ENCODE data around the gene RUFY3. TPM values are rescaled to one million over a fixed set of nuclear protein-coding genes. Genes with fewer than 3 reads are reported as not detected.

Gene RUFY3
- total and polyA plus RNA-seq, 9 of the 15 experiments (the other 6 are each of a cell fraction or from before 2014, with no cell fraction given) = 4.2 to 31.1 (median 21.5) TPM

DNA sequence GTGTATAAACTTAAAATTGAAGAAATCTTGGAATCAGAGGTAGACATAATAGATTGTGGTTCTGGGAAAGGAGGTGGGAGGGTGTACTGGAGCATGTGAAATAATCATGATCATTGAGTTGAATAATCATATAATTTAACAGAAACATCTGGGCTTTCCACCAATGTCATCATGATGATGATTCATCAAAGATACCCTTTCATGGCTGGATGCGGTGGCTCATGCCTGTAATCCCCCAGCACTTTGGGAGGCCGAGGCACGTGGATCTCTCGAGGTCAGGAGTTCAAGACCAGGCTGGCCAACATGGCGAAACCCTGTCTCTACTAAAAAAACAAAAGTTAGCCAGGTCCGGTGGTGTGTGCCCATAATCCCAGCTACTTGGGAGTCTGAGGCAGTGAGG lies 6.7 kb upstream of the RUFY3 start (continued):
- TF ChIP-seq, protein P1, sequence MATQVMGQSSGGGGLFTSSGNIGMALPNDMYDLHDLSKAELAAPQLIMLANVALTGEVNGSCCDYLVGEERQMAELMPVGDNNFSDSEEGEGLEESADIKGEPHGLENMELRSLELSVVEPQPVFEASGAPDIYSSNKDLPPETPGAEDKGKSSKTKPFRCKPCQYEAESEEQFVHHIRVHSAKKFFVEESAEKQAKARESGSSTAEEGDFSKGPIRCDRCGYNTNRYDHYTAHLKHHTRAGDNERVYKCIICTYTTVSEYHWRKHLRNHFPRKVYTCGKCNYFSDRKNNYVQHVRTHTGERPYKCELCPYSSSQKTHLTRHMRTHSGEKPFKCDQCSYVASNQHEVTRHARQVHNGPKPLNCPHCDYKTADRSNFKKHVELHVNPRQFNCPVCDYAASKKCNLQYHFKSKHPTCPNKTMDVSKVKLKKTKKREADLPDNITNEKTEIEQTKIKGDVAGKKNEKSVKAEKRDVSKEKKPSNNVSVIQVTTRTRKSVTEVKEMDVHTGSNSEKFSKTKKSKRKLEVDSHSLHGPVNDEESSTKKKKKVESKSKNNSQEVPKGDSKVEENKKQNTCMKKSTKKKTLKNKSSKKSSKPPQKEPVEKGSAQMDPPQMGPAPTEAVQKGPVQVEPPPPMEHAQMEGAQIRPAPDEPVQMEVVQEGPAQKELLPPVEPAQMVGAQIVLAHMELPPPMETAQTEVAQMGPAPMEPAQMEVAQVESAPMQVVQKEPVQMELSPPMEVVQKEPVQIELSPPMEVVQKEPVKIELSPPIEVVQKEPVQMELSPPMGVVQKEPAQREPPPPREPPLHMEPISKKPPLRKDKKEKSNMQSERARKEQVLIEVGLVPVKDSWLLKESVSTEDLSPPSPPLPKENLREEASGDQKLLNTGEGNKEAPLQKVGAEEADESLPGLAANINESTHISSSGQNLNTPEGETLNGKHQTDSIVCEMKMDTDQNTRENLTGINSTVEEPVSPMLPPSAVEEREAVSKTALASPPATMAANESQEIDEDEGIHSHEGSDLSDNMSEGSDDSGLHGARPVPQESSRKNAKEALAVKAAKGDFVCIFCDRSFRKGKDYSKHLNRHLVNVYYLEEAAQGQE (IDR thresholded peaks at IDR 0.05; ENCODE audit: borderline replicate concordance) = no peak
- TF ChIP-seq, protein P1 (CRISPR knock-in tag; IDR thresholded peaks at IDR 0.05; ENCODE audit: low read depth) = no peak
- TF ChIP-seq JUND (IDR thresholded peaks at IDR 0.05; ENCODE audit: borderline replicate concordance, low read depth, low read length) = peak; percentile 76
- TF ChIP-seq JUND (tag; IDR thresholded peaks at IDR 0.05; ENCODE audit: borderline replicate concordance, low read depth, low read length) = no peak
- no peak for TF ChIP-seq ZNF263 (CRISPR knock-in tag; IDR thresholded peaks at IDR 0.05; ENCODE audit: borderline replicate concordance)
- TF ChIP-seq, protein P2, sequence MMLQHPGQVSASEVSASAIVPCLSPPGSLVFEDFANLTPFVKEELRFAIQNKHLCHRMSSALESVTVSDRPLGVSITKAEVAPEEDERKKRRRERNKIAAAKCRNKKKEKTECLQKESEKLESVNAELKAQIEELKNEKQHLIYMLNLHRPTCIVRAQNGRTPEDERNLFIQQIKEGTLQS (IDR thresholded peaks at IDR 0.05) = peak; percentile 89
- TF ChIP-seq, protein P2 (CRISPR knock-in tag; conservative IDR thresholded peaks at IDR 0.05) = no peak
- TF ChIP-seq SIX5 (IDR thresholded peaks at IDR 0.05; ENCODE audit: borderline replicate concordance in 1 of 2, insufficient read depth in 1 of 2, low read depth in 1 of 2, low read length in 2 of 2) = no peak
- TF ChIP-seq TRIM24 (IDR thresholded peaks at IDR 0.05) = peak; percentile 56 to 74; a peak in 2 of 4 replicates
- peak; percentile 73 for TF ChIP-seq FOSL1 (tag; conservative IDR thresholded peaks at IDR 0.05)
- TF ChIP-seq ZFP36 (IDR thresholded peaks at IDR 0.05; ENCODE audit: low read depth, low read length, partially characterized antibody) = no peak
- TF ChIP-seq ZNF57 (CRISPR knock-in tag; IDR thresholded peaks at IDR 0.05) = no peak
- TF ChIP-seq, protein P3, sequence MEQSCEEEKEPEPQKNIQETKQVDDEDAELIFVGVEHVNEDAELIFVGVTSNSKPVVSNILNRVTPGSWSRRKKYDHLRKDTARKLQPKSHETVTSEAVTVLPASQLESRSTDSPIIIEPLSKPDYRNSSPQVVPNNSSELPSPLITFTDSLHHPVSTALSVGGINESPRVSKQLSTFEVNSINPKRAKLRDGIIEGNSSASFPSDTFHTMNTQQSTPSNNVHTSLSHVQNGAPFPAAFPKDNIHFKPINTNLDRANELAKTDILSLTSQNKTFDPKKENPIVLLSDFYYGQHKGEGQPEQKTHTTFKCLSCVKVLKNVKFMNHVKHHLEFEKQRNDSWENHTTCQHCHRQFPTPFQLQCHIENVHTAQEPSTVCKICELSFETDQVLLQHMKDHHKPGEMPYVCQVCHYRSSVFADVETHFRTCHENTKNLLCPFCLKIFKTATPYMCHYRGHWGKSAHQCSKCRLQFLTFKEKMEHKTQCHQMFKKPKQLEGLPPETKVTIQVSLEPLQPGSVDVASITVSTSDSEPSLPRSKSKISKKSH (CRISPR knock-in tag; IDR thresholded peaks at IDR 0.05) = no peak
- TF ChIP-seq SMAD4 (CRISPR knock-in tag; conservative IDR thresholded peaks at IDR 0.05) = peak; percentile 44
- peak; percentile 26; the same call in 1 of the 2 replicates for TF ChIP-seq EP300 (IDR thresholded peaks at IDR 0.05; ENCODE audit: low read length)
- peak; percentile 43 for TF ChIP-seq CXXC5 (CRISPR knock-in tag; IDR thresholded peaks at IDR 0.05)

Data from K562 (cell line).